ENCODE data around the gene MVB12A.
A peak's percentile ranks its signal among the peaks of the same experiment; 100 is the strongest.

DNA sequence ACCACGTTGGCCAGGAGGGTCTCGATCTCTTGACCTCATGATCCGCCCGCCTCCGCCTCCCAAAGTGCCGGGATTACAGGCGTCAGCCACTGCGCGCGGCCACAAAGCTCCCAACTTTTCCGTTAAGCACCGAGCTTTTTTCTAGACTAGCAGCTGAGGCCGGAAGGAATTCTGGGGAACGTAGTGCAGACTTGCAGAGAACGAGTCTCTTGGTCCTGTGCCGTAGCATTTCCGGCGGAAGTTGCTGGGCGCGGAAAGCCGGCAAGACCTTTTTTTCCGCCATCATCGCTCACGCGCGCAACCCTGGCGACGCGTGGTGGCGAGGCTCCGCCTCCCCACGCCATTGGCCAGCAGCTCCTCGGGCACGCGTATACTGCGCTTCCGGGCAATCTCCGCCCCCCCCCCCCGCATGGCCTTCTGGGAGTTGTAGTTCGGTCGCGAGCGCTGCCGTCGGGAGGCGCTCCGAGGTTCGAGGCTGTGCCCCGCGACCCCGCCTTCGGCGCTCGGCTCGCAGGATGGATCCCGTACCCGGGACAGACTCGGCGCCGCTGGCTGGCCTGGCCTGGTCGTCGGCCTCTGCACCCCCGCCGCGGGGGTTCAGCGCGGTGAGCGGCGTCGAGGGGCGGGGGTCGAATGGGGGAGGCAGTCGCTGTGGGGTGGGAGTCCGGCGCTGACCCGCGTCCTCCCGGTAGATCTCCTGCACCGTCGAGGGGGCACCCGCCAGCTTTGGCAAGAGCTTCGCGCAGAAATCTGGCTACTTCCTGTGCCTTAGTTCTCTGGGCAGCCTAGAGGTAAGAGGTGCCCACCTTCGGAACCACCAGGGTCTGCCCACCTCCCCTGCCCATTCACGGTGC, at the start of gene MVB12A:
- no peak for TF ChIP-seq EZH2 (IDR thresholded peaks at IDR 0.05)
- peak; percentile 69 for TF ChIP-seq POLR2AphosphoS5 (IDR thresholded peaks at IDR 0.05; ENCODE audit: borderline replicate concordance, low read depth, low read length)

All from SK-N-MC (cell line).